GM04504 (cell line): Measurements from ENCODE around the gene ARL9.

Experiments
- DNase-seq: peaks from one replicate; pipeline ENCODE4 v3.0.0-alpha.2; 2012; ENCODE audit warnings: low read depth

The ARL9 gene

DNA sequence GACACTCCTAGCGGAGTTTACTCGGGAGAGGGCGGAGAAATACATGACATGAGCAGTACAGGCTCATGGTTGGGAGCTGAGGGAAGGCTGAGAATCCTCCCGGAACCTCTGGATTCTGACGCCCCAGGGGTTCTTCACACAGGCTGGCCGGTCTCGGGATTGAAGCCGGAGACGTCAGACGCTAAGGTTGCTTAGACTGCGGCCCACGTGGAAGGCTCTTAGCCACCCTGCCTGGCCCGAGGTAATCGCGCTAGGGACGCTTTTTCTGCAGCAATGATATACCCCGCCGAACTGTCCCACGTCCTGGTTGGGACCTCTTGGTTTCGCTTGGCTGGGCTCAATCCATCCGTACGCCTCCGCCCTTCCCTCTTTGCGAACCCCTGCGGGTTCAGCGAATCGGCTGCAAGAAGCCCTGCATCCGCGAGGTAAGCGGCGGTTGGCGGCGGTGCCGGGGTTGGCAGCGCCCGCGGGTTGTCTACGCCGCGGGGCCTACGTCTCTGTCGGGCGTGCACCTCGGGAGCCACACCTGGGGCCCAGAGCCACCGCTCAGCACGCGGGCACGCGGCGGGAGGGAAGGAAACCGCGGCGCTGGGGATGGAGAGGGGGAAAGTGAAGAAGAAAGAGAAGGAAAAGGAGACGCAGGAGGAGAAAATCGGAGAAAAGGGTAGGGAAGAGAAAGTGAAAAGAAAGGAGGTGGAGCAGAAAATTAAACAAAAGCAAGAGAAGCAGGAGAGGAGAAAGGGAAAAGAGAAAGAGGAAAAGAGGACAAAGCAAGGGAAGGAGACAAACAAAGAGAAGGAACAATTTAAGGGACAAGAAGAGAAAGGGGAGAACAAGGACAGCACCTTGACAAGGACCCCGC is at the start of gene ARL9:
ARL9 (plus strand) TSS at position 523 of the 862 bp plus-strand sequence; CDS start at position 595, 72 bp downstream.
- peak; percentile 21 for DNase-seq

DNA sequence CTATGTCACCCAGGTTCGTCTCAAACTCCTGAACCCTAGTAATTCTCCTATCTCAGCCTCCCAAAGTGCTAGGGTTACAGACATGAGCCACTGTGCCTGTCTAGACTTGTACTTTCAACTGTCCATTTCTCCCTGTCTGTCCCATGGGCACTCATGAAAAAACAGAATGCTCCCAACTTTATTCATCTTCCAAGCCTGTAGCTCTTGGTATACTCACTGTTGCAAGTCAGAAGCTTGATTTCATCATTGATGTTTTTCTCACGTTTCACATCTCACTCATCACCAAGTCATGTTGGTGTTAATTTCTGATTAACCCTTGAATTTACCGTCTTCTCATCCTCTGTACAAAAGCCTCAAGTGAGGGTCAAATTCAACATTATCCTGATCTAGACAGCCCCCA is 45.5 kb upstream of the ARL9 start:
- no peak for DNase-seq

GRCh38 chr4:56462157-56462556 is 43.4 kb upstream of the ARL9 start:
- DNase-seq = no peak

GRCh38 chr4:56463711-56464110 is 41.9 kb upstream of the ARL9 start:
- DNase-seq = no peak

DNA sequence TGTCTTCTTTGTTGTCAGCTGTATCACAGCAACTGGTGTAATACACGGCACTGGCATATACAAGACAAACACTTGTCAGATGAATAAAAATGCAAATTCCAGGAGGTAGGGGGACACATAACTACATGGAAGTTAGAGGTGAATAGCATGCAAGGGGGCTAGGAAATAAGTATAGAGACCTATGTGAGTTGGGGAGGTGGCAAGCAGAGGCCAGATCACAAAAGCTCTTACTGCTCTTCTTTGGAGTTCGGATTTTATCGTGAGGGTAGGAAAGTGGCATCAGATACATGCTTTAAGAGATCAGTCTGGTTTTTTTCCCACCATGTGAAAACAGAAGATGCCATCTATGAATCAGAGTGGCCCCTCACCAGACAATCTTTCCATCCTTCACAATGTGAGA is 41.0 kb upstream of the ARL9 start:
- DNase-seq = no peak

DNA sequence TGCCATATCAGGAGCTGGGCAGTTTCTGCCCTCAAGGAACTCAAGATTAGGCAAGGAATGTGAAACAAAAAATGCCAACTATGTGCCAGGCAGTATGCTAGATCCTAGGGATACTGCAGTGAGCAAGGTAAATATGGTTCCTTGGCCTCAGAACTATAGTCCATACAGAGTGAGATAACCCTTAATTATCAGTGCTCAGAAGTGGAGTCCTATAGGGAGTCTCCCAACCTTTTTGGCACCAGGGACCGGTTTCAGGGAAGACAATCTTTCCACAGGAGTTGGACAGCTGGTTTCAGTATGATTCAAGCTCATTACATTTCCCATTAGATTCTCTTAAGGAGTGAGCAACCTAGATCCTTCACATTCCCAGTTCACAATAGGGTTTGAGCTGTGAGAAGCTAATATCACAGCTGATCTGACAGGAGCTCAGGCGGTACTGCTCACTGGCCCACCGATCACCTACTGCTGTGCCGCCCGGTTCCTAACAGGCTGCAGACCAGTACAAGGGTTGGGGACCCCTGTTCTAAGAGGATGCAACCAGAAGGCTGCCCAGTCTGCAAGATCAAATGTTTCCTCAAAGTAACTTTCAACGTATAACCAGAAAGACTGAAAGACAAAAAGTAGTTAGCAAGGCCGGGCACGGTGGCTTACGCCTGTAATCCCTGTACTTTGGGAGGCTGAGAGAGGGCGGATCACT is 39.8 kb upstream of the ARL9 start:
- no peak for DNase-seq

DNA sequence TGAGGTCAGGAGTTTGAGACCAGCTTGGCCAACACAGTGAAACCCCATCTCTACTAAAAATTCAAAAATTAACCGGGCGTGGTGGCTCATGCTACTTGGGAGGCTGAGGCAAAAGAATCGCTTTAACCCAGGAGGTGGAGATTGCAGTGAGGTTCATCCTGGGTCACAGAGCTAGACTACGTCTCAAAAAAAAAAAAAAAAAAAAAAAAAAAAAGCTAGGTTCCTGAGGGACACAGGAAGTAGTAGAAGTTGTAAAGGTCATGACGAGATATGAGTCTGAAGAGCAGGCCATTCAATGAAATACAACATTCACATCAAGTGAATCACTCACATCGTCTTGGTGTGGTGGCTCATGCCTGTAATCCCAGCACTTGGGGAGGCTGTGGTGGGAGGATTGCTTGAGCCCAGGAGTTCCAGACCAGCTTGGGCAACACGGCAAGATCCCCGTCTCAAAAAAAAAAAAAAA is 39.3 kb upstream of the ARL9 start:
- peak; percentile 44 for DNase-seq

DNA sequence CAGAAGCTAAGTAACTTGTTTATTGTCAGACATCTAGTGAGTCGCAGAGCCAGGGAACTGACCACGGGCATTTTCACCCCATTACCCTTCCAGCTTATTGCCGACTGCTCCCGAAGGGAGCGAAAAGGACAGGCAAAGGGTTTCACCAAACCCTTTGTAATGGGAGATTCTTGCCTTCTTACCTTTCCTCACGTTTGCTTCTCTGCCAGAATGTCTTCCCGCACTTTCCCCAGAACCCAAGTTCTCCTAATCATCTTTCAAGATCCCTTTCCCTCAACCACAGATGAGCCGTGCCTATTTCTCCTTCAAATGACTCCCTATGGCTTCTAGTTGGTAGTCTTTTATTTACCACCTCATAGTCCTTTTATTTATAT is 38.7 kb upstream of the ARL9 start:
- DNase-seq = no peak

DNA sequence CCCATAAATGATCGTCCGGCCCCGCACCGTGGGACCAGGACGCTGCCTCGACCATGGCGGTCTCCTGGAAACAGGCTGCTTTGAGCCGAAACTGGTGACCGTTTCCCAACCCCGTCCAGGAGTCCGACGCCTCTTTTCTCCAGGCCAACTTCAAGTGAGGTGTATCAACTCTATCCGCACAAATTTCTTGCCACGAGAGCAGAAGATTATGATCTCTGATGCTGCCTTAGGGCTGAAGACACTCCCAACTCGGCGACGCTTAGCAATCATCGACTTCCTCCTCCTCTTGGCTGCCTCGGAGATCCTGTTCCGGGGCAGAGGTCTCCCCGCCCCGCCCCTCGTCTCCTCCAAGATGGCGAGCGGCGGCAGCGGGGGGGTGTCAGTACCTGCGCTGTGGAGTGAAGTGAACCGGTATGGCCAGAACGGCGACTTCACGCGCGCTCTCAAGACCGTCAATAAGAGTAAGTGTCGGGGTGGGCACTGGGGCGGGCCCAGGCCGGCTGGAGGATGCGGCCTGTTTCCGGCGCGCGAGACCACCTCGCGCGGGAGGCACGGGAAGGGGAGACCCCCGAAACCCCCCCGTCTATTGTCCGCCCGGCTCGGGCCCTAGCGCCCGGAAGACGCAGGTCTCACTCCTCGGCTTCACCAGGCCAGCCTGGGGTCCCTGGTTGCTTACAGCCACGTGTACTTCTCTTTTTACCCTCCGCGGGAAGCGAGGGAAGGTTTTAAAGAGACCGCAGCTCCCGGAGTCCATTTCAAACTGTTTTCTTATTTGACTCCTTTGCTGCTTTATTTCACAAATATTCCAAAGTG is 38.1 kb upstream of the ARL9 start, which contains the start of gene SRP72:
SRP72 (plus strand) TSS at position 334 of the 813 bp plus-strand sequence; CDS start at position 353, 19 bp downstream.
- peak; percentile 75 for DNase-seq

- no peak for DNase-seq
Observed at GRCh38 chr4:56468097-56468422, 37.5 kb upstream of the ARL9 start.

DNA sequence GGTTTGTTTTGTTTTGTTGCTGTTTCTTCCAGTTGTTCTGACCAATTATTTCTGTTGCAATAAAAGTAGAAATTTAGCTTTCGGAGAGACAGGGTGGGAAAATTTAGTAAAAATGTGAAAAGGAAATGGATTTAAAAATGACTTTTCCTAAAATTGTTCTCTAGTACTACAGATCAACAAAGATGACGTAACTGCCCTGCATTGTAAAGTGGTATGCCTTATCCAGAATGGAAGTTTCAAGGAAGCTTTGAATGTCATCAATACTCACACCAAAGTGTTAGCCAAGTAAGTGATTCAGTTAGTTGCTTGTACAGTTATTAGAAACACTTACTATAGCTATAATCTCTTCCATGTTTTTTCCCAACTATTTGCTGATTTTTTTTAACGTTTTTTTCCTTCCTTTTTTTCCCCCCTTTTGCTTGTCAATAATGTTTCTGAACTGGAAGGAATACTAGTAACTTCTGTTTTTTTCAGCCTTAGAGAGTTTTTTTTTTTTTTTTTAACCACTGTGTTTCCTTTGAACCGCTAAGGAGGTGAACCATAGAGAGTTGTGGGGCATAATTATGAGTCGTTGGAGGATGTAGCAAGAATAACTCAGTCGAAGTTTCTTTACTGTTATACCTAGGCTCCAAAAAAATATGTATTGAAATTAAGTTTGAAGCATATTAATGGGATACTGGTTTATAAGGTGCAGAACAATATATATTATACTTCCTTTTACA is 35.9 kb upstream of the ARL9 start:
- no peak for DNase-seq

DNA sequence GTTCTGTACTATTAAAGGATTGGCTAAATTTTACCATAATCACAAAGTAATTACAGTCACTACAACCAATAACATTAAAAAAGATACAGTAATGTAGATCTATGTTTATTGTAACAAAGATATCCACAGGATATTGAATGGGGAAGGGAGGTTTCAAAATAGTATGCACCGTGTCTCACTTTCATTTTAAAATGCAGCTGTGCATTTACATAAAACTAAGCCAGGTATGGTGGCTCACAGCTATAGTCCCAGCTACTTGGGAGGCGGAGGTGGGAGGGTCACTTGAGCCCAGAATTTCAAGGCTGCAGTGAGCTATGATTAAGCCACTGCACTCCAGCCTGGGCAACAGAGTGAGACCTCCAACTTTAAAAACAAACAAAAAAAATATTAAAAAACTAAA is 29.7 kb upstream of the ARL9 start:
- DNase-seq = no peak

DNA sequence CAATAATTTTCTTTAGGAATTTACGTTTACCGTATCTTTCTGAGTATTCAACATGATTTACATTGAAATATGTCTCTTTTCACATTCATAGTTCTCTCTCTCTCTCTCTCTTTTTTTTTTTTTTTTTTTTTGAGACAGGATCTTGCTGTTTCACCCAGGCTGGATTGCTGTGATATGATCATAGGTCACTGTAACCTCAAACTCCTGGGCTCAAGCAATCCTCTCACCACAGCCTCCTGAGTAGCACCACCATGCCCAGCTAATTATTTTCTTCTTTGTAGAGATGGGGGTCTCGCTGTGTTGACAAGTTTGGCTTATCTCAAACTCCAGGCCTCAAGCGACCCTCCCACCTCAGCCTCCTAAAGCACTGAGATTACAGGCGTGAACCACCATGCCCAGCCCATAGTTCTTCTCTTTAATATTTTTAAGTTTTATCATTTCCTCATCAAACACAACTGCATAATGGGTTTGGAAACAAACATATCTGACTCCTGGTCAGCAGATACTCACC is 28.3 kb upstream of the ARL9 start:
- DNase-seq = no peak

DNA sequence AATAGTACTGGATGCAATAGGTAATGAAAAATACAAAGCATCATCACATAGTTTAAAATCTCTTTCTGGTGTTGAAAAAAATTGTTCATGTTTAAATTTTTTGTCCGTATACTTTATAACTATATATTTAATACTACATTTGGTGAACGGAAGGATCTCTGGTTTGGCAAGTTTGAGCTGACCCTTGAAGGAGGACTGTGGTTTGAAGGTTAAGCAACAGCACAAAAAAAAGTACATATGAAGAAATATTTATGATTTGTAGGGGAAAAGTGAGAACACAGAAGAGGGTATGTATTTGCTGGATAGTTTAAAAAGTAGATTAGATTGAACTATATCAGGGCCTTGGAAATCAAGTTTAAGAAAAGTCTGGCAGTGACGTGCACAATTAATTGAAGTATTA is 24.9 kb upstream of the ARL9 start:
- no peak for DNase-seq

DNA sequence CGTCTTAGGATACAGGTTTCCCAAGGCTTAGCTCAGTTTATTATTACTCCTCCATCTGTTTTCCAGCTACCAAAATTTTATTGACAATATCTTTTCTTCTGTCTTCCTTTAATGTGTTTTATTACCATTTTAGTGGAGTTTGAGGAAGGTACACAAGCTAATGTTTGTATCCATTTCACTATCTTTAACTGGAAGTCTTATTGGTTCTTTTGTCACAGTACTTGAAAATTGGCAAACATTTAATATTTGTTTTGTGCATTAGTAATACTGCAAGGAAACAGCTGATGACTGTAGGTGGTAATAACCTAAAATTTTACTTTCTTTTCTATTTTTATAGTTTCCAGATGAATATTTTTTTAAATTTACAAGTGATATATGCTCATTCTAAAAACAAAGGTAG is 9.3 kb upstream of the ARL9 start:
- DNase-seq = no peak

DNA sequence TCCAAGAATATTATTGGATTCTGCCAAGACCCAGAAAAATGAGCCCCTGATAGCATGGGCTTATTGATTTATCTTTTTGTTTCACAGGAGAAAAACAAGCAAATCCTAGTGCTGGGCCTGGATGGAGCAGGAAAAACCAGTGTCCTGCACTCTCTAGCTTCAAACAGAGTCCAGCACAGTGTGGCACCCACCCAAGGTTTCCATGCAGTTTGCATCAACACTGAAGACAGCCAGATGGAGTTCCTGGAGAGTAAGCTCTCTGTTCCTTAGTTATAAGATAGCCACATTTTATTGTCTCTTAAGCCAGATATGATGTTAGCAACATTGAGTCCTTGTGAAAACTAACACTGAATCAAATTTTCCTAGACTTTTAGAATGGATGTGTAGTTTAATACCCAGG is 5.5 kb downstream of the ARL9 start:
- DNase-seq = no peak

DNA sequence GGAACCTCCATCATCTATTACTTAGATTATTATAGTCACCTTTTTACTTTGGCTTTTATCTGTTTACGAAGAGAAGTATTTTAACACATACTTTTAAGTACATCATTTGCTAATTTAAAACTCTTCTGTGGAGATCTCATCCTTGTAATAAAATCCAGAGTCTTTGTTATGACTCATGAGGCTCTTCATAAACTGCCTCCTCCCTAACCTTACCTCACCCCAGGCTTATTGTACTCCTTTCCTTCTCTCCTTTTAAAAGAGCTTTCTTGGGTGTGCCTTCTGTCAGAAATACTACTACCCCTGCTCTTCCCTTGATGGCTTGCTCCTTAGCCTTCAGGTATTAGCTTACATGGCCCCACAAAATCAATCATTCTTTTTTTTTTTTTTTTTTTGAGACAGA is 6.6 kb downstream of the ARL9 start:
- no peak for DNase-seq

- DNase-seq = no peak
Observed at GRCh38 chr4:56513517-56513916, 7.9 kb downstream of the ARL9 start.

GRCh38 chr4:56530269-56531148 is 24.9 kb downstream of the ARL9 start:
- peak; percentile 33 for DNase-seq

- DNase-seq = no peak
Observed at GRCh38 chr4:56531149-56531770, 25.7 kb downstream of the ARL9 start.
